ENCODE measurements around the gene DSG1.

DSG1 gene

DNA sequence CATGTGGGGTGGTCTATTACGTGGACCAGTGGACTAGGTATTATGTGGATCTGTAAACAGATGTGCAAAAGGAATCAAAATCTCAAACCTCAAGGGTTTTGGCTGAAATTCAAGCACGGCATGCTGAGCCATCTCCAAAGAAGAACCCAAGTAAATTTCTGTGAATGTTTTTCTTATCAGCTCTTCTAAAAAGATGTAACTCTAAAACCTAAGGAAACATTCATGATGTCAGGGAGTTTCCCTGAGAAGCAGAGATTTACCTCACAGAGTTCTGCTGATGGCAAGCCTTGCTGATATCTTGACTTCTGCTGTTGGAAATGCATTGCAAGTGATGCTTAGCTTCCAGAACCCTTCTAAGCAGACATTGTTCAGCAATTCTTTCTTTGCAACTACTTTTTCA lies 80.2 kb downstream of the DSG1 start:
- Mint-ChIP-seq H3K9me3 (no peaks in the 10 kb centered on the region), H3K36me3 (ENCODE audit: low read depth) (no peaks in the 10 kb centered on the region), H3K4me3 (no peak overlapping the region), H3K4me1 (peaks cover 39% of the 10 kb centered on the region), H3K27ac (no peak overlapping the region), H3K27me3 (ENCODE audit: low read depth) (no peaks in the 10 kb centered on the region)
- TF ChIP-seq, protein P1, sequence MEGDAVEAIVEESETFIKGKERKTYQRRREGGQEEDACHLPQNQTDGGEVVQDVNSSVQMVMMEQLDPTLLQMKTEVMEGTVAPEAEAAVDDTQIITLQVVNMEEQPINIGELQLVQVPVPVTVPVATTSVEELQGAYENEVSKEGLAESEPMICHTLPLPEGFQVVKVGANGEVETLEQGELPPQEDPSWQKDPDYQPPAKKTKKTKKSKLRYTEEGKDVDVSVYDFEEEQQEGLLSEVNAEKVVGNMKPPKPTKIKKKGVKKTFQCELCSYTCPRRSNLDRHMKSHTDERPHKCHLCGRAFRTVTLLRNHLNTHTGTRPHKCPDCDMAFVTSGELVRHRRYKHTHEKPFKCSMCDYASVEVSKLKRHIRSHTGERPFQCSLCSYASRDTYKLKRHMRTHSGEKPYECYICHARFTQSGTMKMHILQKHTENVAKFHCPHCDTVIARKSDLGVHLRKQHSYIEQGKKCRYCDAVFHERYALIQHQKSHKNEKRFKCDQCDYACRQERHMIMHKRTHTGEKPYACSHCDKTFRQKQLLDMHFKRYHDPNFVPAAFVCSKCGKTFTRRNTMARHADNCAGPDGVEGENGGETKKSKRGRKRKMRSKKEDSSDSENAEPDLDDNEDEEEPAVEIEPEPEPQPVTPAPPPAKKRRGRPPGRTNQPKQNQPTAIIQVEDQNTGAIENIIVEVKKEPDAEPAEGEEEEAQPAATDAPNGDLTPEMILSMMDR (IDR thresholded peaks at IDR 0.05; ENCODE audit: unreplicated experiment in 3 of 3), result no peak

GRCh38 chr18:31399306-31400032 lies 81.5 kb downstream of the DSG1 start:
- H3K27me3 Mint-ChIP-seq (ENCODE audit: low read depth), result no peaks in the 10 kb centered on the region
- TF ChIP-seq, protein P1 (IDR thresholded peaks at IDR 0.05; ENCODE audit: unreplicated experiment in 3 of 3), result no peak
- no peak overlapping the region for H3K4me3 Mint-ChIP-seq
- H3K27ac Mint-ChIP-seq, result peak overlapping the region; percentile 45 to 67 (median 47)
- H3K4me1 Mint-ChIP-seq, result peaks cover 39% of the 10 kb centered on the region
- H3K9me3 Mint-ChIP-seq, result no peaks in the 10 kb centered on the region
- no peaks in the 10 kb centered on the region for H3K36me3 Mint-ChIP-seq (ENCODE audit: low read depth)

DNA sequence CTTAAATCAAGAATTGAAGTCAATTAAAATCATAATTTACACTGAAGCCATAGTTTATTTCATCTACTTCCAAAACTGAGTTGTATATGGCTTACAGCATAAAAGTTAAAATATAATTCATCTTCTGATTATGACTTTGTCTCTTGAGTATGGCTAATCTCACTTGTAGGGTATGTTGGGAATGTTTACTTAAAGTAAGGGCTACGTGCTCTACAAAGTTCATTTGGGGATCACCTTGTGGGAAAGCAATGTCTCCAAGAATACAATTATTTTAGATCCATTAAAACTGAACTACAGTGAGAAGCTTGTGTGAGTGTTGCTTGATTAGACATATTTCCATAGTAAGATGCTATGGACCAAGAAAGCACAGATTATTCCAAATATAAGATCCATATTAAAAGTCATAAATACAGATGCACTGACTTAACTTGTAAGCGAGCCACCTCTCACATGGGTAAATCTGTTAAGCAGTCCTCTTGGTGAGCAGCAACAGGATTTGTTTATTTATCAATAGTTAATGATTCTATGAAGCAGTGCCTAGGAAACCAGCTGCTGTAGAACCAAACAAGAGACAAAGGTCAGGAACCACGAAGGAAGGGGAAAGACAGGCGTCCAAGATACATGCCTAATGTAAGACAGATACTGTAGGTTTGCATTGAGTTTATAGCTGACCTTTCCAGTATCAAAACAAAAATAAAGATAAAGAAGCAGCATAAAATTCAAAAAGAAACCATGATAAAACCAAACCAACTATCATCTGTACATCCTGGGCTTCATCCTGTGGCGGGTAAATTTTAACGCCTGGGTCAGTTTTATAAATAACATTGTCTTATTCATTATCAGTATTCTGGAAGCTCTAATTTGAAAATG lies 83.4 kb downstream of the DSG1 start:
- Mint-ChIP-seq H3K4me1 (peaks cover 39% of the 10 kb centered on the region), H3K4me3 (no peak overlapping the region), H3K27ac (peak overlapping the region in 1 of 3 experiments; percentile 78), H3K27me3 (ENCODE audit: low read depth) (no peaks in the 10 kb centered on the region), H3K36me3 (ENCODE audit: low read depth) (no peaks in the 10 kb centered on the region), H3K9me3 (no peaks in the 10 kb centered on the region)
- TF ChIP-seq, protein P1 (IDR thresholded peaks at IDR 0.05; ENCODE audit: unreplicated experiment in 3 of 3), result no peak

GRCh38 chr18:31402026-31402373 lies 84.0 kb downstream of the DSG1 start:
- Mint-ChIP-seq H3K36me3 (ENCODE audit: low read depth) (no peaks in the 10 kb centered on the region), H3K9me3 (no peaks in the 10 kb centered on the region), H3K4me3 (no peak overlapping the region), H3K27ac (peak overlapping the region in 1 of 3 experiments; percentile 78), H3K27me3 (ENCODE audit: low read depth) (no peaks in the 10 kb centered on the region), H3K4me1 (peaks cover 35% of the 10 kb centered on the region)
- TF ChIP-seq, protein P1 (IDR thresholded peaks at IDR 0.05; ENCODE audit: unreplicated experiment in 3 of 3), result no peak

GRCh38 chr18:31403409-31403808 lies 85.4 kb downstream of the DSG1 start:
- Mint-ChIP-seq H3K36me3 (ENCODE audit: low read depth) (no peaks in the 10 kb centered on the region), H3K27me3 (ENCODE audit: low read depth) (no peaks in the 10 kb centered on the region)

More at GRCh38 chr18:31403409-31403808, 85.4 kb downstream of the DSG1 start:
- no peaks in the 10 kb centered on the region for H3K9me3 Mint-ChIP-seq
- H3K4me1 Mint-ChIP-seq, result peaks cover 25% of the 10 kb centered on the region
- H3K27ac Mint-ChIP-seq, result no peak overlapping the region
- TF ChIP-seq, protein P1 (IDR thresholded peaks at IDR 0.05; ENCODE audit: unreplicated experiment in 3 of 3), result no peak
- H3K4me3 Mint-ChIP-seq, result no peak overlapping the region
